ENCODE results near the gene BCL11A.

BCL11A gene

DNA sequence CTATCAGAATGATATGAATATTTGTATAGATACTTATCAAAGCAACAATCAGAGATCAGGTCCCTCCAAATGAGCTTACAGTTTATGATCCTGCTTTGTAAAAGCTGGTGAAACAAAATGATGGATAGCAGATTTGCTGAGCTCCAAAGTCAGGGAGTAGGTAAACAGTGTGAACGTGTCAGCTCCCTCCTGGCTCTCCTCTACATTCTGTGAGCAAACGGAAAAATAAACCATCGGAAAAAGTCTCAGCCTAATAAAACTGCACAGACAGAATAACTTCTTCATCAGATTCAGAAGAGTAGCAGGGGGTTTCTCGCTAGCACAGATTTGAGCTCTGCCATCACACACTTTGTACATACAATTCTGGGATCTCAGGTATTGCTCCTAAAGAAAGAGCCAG, 51.3 kb downstream of the BCL11A start:
- no peak for DNase-seq

DNA sequence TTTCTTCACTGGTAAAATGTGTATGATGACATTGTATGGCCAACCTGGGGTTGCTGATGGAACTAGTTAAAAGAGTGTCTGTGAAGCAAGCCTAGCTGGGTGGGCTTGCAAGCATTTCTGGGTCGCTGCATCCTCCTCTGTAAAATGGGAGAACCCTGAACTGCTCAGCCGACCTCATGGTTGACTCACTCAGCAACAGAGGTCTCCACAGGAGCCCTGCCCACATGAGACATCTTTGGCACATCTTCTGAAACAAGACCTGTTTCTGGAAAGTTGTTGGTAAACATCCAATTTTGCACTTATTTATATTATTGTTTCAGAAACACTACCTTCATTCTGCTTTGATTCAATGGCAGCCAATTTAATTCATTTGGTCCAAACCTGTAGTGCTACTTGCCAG, 52.6 kb downstream of the BCL11A start:
- DNase-seq = no peak

DNA sequence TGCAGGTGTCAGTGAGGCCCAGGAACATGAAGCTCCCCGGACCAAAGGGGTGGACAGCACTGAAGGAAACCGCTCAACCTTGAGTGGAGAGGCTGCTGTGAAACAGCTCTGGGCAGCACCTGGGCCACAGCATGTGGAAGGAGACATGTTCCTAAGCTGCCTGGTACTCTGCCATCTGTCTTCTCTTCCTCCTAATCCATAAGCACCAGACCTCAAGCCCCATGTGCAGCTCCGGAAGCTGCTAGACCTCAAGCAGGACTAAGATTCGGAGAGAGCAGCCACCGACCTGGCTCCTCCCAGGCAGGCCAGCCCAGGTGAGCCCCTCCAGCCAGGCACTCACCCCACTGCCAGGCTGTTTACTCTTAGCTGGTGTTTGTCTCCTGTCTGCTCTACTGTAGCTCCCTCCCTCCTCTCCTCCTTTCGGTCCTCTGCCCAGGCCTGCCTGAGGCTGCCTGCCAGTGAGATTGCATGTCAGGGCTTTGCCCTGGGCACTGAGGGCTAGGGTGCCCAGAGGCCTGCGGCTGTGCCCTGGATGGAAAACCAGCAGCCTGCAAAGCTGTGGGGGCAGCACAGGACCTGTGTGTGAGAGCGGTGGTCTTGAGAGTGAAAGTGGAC, 53.7 kb downstream of the BCL11A start:
- peak; percentile 38 for DNase-seq

DNA sequence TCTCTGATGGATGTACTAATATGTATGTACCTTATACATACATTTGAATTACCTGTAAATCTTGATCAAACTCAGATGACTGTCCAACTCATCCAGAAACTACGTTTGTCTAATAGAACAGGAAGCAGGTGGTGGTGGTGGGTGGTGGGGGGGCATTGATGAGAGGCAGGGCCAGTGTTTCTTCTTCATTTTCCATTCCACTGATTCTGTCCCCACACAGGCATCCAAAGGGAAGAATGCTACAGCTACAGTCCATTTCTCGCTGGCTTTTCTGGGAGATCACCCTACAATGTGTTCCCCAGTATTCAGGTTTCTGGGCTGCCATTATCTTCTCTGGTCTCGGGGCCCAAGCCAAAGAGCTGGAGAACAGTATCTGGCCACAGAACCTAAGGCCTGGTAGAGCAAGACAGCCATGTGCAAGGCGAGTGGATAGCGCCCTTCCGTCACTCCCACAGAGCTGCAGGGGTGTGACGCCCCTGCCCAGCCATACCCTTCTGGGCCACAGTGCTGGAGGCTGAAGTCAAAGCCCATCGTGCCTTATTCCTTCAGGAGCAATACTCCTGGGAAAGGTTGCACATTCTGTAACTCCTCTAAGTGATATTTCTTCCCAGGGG, 54.5 kb downstream of the BCL11A start:
- no peak for DNase-seq

DNA sequence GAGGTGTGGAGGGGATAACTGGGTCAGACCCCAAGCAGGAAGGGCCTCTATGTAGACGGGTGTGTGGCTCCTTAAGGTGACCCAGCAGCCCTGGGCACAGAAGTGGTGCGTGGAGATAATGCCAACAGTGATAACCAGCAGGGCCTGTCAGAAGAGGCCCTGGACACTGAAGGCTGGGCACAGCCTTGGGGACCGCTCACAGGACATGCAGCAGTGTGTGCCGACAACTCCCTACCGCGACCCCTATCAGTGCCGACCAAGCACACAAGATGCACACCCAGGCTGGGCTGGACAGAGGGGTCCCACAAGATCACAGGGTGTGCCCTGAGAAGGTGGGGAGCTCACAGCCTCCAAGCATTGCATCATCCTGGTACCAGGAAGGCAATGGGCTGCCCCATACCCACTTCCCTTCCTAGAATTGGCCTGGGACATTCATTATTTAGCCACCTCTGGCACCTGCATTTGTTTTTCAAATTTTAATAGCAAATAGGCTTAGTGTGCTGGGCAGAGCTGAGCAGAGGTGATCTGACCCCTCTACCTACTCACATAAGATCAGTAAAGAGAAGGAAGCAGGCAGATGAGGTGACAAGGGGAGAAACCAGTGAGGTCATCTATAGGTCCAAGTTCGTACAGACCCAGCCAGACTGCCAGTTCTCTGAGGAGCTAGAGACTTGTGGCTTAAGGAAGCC, 55.2 kb downstream of the BCL11A start:
- no peak for DNase-seq

DNA sequence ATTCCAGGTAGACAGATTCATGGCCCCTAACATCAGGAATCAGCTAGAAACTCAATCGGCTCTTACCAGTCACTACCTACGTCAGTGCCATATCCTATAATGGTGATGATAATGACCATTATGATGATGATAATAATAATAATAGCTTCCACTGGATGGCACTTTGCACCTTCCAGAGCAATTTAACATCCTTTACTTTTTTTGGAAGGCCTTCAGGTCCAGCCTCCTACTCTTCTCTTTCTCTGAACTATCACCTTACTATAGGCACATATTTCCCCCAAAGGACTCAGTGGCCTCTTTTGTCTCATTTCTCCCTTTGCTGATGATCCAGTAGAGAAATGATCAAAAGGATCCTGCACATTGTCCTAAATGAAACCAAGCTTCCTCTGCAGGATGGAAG, 56.0 kb downstream of the BCL11A start:
- no peak for DNase-seq

DNA sequence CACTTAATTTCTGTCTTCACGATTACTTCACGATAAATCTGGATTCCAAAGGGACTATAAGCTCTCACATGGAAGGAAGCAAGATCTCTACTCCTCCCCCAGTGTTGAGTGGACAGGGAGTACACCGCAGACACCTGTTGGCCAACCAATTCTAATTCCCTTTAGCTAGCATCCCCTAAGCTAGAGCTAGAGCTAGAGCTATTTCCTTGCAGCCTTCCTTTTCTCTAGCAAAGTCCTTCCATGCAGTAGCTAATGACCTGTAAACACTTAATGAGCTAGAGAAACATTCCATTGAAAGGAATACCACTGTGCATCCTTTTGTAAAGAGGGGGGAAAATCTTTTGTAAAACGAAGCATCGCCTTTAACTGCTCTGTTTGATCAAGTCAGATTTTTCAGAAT, 56.5 kb downstream of the BCL11A start:
- DNase-seq = no peak

DNA sequence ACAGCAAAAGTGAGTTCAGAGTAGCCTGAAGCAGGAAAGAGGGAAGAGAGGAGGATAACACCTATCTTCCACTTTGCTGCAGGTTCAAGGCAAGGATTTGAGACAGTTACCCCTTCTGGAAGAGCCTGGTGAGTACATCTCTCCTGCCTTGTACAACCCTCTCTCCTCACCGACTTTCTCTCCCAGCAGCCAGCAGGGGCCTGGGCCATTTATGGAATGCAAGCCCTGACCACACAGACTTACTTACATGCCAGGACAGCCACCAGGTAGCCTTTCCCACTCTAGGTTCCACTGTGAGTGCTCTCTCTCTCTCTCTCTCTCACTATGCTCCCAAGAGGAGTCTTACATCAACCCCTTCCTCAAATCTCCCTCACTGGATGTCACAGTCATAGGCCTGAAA, 57.0 kb downstream of the BCL11A start:
- no peak for DNase-seq

DNA sequence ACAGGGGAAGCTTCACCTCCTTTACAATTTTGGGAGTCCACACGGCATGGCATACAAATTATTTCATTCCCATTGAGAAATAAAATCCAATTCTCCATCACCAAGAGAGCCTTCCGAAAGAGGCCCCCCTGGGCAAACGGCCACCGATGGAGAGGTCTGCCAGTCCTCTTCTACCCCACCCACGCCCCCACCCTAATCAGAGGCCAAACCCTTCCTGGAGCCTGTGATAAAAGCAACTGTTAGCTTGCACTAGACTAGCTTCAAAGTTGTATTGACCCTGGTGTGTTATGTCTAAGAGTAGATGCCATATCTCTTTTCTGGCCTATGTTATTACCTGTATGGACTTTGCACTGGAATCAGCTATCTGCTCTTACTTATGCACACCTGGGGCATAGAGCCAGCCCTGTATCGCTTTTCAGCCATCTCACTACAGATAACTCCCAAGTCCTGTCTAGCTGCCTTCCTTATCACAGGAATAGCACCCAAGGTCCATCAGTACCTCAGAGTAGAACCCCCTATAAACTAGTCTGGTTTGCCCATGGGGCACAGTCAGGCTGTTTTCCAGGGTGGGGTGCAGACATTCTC, 58.3 kb downstream of the BCL11A start:
- DNase-seq = no peak

DNA sequence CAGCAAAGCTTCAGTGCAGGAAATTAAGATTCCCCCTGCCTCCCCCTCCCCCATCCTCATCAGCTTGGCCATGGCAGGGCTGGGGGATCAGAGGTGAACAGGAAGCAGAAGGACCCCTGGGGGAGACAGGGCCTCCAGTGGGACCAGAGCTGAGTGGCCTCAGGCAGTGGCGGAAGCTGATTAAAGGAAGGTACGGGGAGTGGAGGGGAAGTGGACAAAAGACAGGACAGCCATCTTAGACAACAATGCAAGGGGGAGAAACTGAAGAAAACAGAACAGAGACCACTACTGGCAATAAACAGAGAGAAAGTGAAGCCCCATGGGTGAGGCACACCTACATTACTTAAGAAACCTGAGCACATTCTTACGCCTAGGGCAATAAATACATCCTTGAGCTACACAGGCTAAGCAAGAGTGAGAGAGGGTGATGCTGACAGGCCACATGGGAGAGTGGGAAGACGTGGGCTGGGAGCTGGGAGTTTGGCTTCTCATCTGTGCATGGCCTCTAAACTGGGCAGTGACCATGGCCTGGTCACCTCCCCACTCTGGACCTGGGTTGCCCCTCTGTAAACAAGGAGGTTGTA, 59.6 kb downstream of the BCL11A start:
- DNase-seq = no peak

DNA sequence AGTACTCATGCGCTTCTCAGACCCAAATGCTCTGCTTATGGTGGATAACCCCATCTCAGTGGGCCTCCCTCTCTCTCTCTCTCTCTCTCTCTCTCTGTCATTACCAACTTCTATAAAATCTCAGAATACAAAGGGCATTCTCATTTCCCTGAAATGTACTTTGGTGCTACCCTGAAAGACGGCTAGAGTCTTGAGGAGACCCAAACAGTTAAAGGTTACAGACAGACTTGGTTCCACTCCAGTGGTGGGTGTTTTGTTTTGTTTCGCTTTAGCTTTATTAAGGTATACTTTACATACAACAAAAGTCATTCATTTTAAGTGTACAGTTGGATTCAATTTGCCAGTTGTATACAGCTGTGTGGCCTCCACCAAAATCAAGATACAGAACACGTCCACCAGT, 60.9 kb downstream of the BCL11A start:
- DNase-seq = no peak

DNA sequence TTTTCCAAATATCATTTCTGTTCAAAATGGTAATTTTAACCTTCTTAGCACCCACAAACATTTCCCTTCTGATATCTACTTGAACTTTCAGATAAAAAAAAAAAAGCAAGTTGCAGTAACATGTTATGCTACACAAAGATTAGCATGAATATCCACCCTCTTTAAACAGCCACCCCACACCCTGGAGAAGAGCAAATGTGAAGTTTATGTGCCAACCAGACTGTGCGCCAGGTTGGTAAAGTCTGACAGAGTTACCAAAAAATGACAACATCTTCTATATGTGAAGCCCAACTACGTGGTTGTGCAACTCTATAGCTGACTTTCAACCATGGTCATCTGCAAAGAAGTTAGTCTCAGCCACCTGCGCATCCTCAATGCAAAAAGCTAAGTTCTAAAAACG, 62.6 kb downstream of the BCL11A start:
- no peak for DNase-seq

DNA sequence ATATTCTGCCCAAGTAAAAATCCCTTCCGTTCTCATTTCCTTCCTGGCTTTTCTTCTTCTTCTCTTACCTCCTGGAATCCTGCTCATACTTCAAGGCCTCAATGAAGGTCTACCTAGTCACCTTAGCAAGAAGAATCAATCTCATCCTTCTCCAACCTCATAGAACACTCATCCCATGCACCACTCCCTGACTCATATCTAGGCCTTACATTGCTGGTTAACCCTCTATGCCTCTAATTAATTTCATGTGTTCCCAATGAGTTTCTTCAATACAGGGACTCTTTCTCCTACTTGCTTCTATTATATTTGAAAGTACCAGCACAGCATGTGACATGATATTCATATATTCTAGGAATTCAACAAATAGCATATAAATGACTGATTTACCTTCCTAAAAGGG, 63.0 kb downstream of the BCL11A start:
- no peak for DNase-seq

DNA sequence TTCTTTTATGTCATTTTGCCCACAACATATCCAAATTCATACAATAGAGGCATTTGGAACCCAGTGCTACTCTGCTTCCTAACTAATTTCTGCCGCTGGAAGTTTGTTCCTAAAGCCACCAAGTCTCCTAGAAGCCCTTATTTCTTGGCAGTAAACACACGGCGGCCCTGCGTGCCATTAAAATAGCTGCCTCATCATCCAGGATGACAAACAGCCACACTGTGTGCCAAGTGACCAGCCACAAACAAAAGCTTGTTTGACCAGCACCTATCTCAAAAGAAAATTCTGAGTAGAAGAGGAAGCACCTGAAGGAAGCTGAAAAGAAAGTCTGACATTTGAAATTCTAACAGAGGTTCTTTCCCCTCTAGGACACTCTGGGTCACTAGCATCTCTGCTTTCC, 64.2 kb downstream of the BCL11A start:
- no peak for DNase-seq

DNA sequence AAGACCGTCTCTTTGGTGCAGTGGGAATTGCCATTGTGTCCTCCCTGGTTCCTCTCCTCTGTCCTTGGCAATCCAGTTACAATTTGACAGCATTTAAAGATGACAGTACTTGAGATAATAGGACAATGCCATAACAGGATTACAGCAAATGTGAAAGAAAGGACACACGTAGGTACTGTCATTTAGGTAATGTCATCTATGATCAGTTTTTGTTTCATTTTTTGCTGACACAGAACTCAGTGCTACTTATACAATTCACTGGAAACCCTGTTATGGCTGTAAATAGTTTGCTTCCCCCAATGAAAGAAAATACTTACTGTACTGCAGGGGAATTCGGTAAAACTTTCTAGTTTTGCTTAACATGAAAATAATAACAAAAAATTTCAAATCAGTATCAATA, 65.2 kb downstream of the BCL11A start:
- no peak for DNase-seq

DNA sequence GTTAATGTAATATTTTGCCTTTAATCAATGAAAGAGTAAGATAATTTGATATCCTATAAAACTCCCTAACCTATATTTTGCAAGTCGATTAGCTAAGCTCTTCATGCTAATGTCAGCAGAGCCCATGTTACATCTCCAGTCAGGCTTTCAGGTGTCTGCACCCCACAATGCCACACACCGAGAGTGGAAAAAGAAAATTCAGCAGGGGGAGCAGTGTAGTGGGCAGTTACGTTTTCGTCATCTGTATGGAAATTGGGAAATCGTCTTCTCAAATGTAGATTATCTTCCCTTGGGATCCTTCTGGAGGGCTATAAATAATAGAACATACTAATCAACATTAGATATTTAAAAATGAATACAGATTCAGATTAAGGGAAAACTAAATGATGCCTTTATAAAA, 66.3 kb downstream of the BCL11A start:
- DNase-seq = no peak

DNA sequence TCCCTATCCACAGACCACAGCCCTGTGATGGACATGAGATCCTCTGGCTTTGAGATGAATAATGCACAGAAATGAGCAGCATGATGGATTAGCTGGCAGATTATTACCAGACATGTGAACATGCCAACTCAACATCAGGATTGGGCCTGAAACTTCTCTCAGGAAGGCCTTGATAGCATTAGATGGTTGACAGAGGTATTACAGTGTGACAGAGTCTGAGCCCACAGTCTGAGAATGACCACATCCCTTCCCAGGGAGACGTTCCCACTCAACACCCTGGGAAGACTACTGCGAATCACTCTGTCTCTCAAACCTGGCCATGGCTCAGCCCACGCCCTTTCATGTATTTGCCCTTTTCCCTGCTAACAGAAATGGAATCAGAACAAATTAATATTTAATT, 66.9 kb downstream of the BCL11A start:
- DNase-seq = no peak

DNA sequence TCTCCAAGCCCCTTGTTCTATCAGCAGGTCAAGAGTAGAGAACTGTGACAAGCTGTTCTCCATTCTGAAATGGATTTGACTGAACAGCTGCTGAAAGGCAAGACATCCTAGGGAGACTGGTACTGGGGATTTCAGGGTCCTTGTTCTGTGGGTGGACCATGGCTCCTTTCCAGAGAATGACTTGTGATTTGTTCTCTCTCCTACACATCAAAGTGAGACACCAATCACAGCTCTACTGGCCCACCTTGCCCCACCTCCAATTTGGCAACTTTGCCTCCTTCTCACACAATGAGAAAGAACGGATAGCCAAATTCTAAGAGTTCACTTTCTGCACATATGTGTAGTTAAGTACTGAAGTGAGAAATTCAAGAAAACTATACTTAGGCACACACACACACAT, 67.4 kb downstream of the BCL11A start:
- no peak for DNase-seq

DNA sequence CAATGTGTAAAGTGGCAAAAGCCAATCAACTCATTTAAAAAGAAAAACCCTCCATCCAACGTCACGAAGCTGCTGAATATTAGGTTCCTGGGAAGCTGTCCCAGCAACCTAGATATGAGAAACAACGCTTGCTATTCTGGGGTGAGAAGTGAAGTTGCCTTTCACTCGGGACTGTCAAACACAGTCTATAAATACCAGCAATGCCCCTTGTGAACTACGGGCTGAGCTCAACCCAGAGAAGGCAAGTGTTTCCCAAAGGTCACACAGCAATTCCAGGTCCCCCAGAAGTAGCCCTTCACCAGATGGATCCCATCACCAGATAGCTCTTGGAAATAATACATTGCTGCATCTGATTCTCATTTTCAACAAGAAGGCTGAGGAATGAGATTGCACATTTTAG, 67.9 kb downstream of the BCL11A start:
- DNase-seq = no peak

DNA sequence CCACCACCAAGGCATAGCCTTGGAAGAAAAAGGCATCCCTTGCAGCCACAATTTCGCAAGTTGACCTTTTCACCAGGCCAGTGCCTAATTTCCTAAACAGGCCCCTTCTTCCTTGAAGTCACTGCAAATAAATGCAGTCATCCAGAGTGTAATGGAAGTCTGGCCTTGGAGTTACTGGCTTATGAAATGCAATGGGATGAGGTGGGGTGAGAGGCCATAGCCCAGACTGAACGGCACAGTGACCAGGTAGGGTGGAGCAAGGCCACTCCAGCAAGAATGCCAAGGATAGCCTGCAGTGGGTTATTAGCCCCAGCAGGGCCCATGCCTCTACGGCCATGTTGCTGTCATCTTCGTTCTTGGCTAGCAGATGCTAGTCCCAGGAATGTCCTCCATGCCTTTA, 68.4 kb downstream of the BCL11A start:
- no peak for DNase-seq

DNA sequence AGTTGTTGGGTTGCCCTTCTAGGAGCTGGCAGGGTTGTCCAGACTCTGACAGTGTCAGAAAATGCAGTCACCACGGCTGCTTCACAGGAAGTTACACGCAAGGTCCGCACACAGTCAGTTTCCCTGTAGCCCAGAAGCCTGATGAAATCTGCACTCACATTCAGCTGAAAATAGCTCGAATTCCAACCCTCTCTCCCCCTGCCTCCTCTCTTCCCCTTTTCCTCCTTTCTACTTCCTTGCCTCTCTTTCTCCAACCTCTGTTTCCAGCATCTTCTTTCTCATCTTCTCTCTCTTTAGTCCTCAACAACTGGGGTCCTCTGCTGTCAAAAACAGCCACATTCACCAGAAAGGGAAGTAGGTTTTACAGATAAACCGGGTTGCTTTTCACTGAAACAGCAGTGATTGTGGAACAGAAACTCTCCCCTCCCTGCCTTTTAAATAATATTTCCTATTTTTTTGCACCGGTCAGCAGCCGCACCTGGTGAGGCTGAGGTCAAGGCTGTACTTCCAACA, 69.3 kb downstream of the BCL11A start:
- no peak for DNase-seq

DNA sequence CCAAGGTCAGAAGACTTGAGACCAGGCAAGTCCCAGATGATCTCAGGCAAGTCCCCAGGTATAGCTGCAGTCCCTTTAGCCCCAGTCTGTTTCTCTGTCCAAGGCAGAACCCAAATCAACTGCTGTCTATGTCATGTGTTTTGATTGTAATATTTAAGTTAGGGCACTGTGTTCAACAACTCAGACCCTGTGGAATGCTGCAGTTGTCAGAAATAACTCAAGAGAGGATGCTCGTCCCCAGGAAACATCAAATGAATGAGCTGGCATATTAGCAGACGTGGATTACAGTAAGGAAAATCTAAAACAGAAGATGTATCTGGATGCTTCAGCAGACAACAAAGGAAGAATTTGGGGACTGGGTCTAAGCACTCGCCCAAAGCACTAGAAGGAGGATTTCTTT, 70.1 kb downstream of the BCL11A start:
- DNase-seq = no peak

DNA sequence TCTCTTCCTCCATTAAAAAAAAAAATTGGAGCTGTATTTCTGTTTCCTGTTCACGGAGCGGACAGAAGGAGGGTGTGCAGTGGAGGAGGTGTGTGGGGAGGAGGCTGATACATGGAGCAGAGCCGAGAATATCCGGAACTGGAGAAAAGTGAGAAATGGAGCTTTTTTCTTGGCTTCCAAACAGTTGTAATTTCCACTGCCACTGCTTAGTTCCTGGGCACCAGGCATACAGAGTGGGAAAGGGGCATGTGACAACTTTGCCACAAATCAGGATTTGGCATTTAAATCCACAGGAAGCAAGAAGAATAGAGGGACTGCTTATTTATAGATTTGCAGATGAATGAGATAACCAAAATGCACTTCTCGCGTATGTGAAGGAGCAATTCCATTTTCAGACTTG, 71.2 kb downstream of the BCL11A start:
- DNase-seq = no peak

DNA sequence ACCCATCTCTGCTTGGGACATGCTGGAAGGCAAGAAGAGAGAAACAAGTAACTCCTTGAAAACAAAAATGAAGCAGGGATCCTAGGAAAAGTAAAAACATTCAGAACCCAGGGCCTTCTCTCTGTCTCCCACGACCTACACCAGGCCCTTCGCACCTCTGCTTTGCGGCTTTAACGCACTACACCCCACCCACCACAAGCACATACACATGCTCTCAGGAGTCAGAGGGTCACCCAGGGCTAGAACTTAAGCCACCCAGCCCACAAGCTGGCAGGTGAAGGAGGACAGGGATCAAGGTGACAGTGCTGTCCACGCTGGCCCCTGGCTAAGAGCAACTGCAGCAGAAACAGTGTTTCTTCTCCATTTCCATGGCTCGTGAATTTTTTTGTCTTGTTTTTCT, 72.2 kb downstream of the BCL11A start:
- no peak for DNase-seq
